Fibroblast of gingiva (primary cell): ENCODE results near the gene MAP1S.
A peak's percentile ranks its signal among the peaks of the same experiment; 100 is the strongest.

Source experiments
- DNase-seq: peaks from one replicate; pipeline ENCODE4 v3.0.0-alpha.2; 2011; ENCODE audit warnings: low read depth

Gene MAP1S

GRCh38 chr19:17688853-17689595 is 30.3 kb upstream of the MAP1S start:
- DNase-seq: no peak

- DNase-seq: no peak
Observed at GRCh38 chr19:17692566-17692965, 26.7 kb upstream of the MAP1S start.

- DNase-seq: no peak
Observed at GRCh38 chr19:17695198-17695597, 24.1 kb upstream of the MAP1S start.

GRCh38 chr19:17703824-17704463 is 15.3 kb upstream of the MAP1S start:
- peak; percentile 13 for DNase-seq

GRCh38 chr19:17706750-17707181 is 12.5 kb upstream of the MAP1S start:
- DNase-seq: no peak

GRCh38 chr19:17711851-17712250 is 7.4 kb upstream of the MAP1S start:
- no peak for DNase-seq

GRCh38 chr19:17716309-17716929 is 2.9 kb upstream of the MAP1S start:
- no peak for DNase-seq

- no peak for DNase-seq
Observed at GRCh38 chr19:17718550-17718946, 732 bp upstream of the MAP1S start.

- DNase-seq: no peak
Observed at GRCh38 chr19:17719730-17720400, 585 bp downstream of the MAP1S start.

GRCh38 chr19:17720440-17720839 is 1.2 kb downstream of the MAP1S start:
- DNase-seq: no peak

GRCh38 chr19:17721111-17721628 is 1.9 kb downstream of the MAP1S start:
- no peak for DNase-seq

GRCh38 chr19:17721821-17722220 is 2.5 kb downstream of the MAP1S start:
- DNase-seq: no peak

- DNase-seq: no peak
Observed at GRCh38 chr19:17722655-17723240, 3.5 kb downstream of the MAP1S start.

- DNase-seq: no peak
Observed at GRCh38 chr19:17724655-17725054, 5.4 kb downstream of the MAP1S start.

- no peak for DNase-seq
Observed at GRCh38 chr19:17725422-17726078, 6.3 kb downstream of the MAP1S start.

- DNase-seq: no peak
Observed at GRCh38 chr19:17726136-17726741, 7.0 kb downstream of the MAP1S start.

GRCh38 chr19:17726964-17727773 is 7.9 kb downstream of the MAP1S start:
- no peak for DNase-seq

- no peak for DNase-seq
Observed at GRCh38 chr19:17727843-17728242, 8.6 kb downstream of the MAP1S start.

- no peak for DNase-seq
Observed at GRCh38 chr19:17733127-17733526, 13.8 kb downstream of the MAP1S start.

- DNase-seq: no peak
Observed at GRCh38 chr19:17734146-17734545, 14.9 kb downstream of the MAP1S start.
